Measurements from ENCODE around the gene ATL3.

ATL3 gene

GRCh38 chr11:63599211-63600122, 71.7 kb downstream of the ATL3 start:
- H3K9me3 ChIP-seq (replicated peaks; ENCODE audit: insufficient read depth, low read length): no peaks in the 10 kb centered on the region
- no peaks in the 10 kb centered on the region; the same call in 1 of the 2 replicates for H3K4me1 ChIP-seq (ENCODE audit: low read length)
- no peak overlapping the region for H3K4me3 ChIP-seq (ENCODE audit: low read length)
- H3K9me2 ChIP-seq (replicated peaks; ENCODE audit: insufficient read depth, low read length): no peaks in the 10 kb centered on the region
- H3K36me3 ChIP-seq (replicated peaks; ENCODE audit: insufficient read depth, low read length): no peaks in the 10 kb centered on the region
- no peak overlapping the region for H2AFZ ChIP-seq (ENCODE audit: low read length)
- H3K27ac ChIP-seq (ENCODE audit: low read length): no peak overlapping the region
- H4K20me1 ChIP-seq (ENCODE audit: insufficient read depth, low read length): no peaks in the 10 kb centered on the region
- H3K9ac ChIP-seq (ENCODE audit: low read length): no peak overlapping the region
- no peaks in the 10 kb centered on the region for H3F3A ChIP-seq (ENCODE audit: insufficient read depth, low read length)
- H3K27me3 ChIP-seq (replicated peaks; ENCODE audit: insufficient read depth, low read length): no peaks in the 10 kb centered on the region
- no peaks in the 10 kb centered on the region for H3K79me2 ChIP-seq (ENCODE audit: low read length)
- no peak for TF ChIP-seq EZH2 (optimal IDR thresholded peaks at IDR 0.05; ENCODE audit: low read depth, low read length)
- TF ChIP-seq EZH2phosphoT487 (IDR thresholded peaks at IDR 0.05; ENCODE audit: low read length): no peak
- no peak for TF ChIP-seq CTCF (IDR thresholded peaks at IDR 0.05; ENCODE audit: low read length)
- H3K4me2 ChIP-seq (ENCODE audit: low read depth, low read length): no peak overlapping the region
- no peak for DNase-seq

- no peak for DNase-seq
- Histone ChIP-seq H3K27me3 (replicated peaks; ENCODE audit: insufficient read depth, low read length) (no peaks in the 10 kb centered on the region), H4K20me1 (ENCODE audit: insufficient read depth, low read length) (no peaks in the 10 kb centered on the region)
Measured at GRCh38 chr11:63598556-63598955, 72.6 kb downstream of the ATL3 start.

GRCh38 chr11:63595296-63595695, 75.9 kb downstream of the ATL3 start:
- no peaks in the 10 kb centered on the region for H3F3A ChIP-seq (ENCODE audit: insufficient read depth, low read length)
- no peaks in the 10 kb centered on the region for H3K9me2 ChIP-seq (replicated peaks; ENCODE audit: insufficient read depth, low read length)
- H3K79me2 ChIP-seq (ENCODE audit: low read length): no peaks in the 10 kb centered on the region
- H2AFZ ChIP-seq (ENCODE audit: low read length): no peak overlapping the region
- DNase-seq: no peak
- H3K27ac ChIP-seq (ENCODE audit: low read length): no peak overlapping the region
- H3K4me3 ChIP-seq (ENCODE audit: low read length): no peak overlapping the region
- no peak overlapping the region for H3K4me2 ChIP-seq (ENCODE audit: low read depth, low read length)
- H3K36me3 ChIP-seq (replicated peaks; ENCODE audit: insufficient read depth, low read length): no peaks in the 10 kb centered on the region
- H3K9me3 ChIP-seq (replicated peaks; ENCODE audit: insufficient read depth, low read length): no peaks in the 10 kb centered on the region
- no peaks in the 10 kb centered on the region for H3K27me3 ChIP-seq (replicated peaks; ENCODE audit: insufficient read depth, low read length)
- no peaks in the 10 kb centered on the region for H4K20me1 ChIP-seq (ENCODE audit: insufficient read depth, low read length)
- H3K9ac ChIP-seq (ENCODE audit: low read length): no peak overlapping the region
- no peaks in the 10 kb centered on the region for H3K4me1 ChIP-seq (ENCODE audit: low read length)
- TF ChIP-seq CTCF (IDR thresholded peaks at IDR 0.05; ENCODE audit: low read length) (no peak), EZH2phosphoT487 (IDR thresholded peaks at IDR 0.05; ENCODE audit: low read length) (no peak), EZH2 (optimal IDR thresholded peaks at IDR 0.05; ENCODE audit: low read depth, low read length) (no peak)

More at GRCh38 chr11:63598556-63598955, 72.6 kb downstream of the ATL3 start:
- Histone ChIP-seq H3K9me3 (replicated peaks; ENCODE audit: insufficient read depth, low read length) (no peaks in the 10 kb centered on the region), H3K27ac (ENCODE audit: low read length) (no peak overlapping the region), H3K9ac (ENCODE audit: low read length) (no peak overlapping the region), H3K4me1 (ENCODE audit: low read length) (no peaks in the 10 kb centered on the region; the same call in 1 of the 2 replicates), H3F3A (ENCODE audit: insufficient read depth, low read length) (no peaks in the 10 kb centered on the region), H3K9me2 (replicated peaks; ENCODE audit: insufficient read depth, low read length) (no peaks in the 10 kb centered on the region), H3K79me2 (ENCODE audit: low read length) (no peaks in the 10 kb centered on the region), H3K4me2 (ENCODE audit: low read depth, low read length) (no peak overlapping the region), H3K4me3 (ENCODE audit: low read length) (no peak overlapping the region), H3K36me3 (replicated peaks; ENCODE audit: insufficient read depth, low read length) (no peaks in the 10 kb centered on the region), H2AFZ (ENCODE audit: low read length) (no peak overlapping the region)
- TF ChIP-seq EZH2 (optimal IDR thresholded peaks at IDR 0.05; ENCODE audit: low read depth, low read length) (no peak), CTCF (IDR thresholded peaks at IDR 0.05; ENCODE audit: low read length) (no peak), EZH2phosphoT487 (IDR thresholded peaks at IDR 0.05; ENCODE audit: low read length) (no peak)
